Myocyte (in vitro differentiated cells): Measurements from ENCODE around the gene MLIP. TPM values are rescaled to one million over a fixed set of nuclear protein-coding genes. Genes with fewer than 3 reads are reported as not detected.
A peak's percentile ranks its signal among the peaks of the same experiment; 100 is the strongest.
"Not testable (repeated sequence)": the region's sequence is repeated elsewhere in the genome, so short reads cannot be mapped to it uniquely, and the experiment has no call there.

ENCODE experiments used
- DNase-seq: peaks from one replicate; pipeline ENCODE4 v3.0.0-alpha.2; 2012; ENCODE audit warnings: low read depth
- total RNA-seq: library from RNA; depleted of rRNA; stranded (reverse); fragments of >200 nt; gene quantifications from 2 replicates; pipeline ENCODE4 v1.2.3, GENCODE V29; 2014

Gene MLIP
- total RNA-seq, 1 donor from 2014 or later: 18.3 TPM

DNA sequence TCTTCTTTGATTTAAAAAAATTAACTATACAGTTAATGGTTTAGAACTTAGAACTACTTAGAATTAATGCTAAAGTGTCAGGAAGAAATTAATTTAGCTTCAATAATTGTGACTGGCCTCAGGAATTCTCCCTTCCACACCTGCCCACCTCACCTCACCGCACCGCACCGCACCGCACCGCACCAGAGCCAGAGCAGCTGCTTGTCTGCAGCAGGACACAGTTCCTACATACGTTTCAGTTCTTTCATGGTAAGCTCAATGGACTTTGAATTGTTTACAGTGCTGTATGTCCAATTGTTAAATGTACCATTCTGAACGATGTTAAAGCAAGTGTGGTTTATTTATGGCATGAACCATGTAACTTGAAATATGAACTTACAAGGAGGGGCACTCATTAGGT is 98.7 kb downstream of the MLIP start:
- DNase-seq: not testable (repeated sequence)

- DNase-seq: no peak
Observed at GRCh38 chr6:54214286-54214685, 103.0 kb downstream of the MLIP start.

DNA sequence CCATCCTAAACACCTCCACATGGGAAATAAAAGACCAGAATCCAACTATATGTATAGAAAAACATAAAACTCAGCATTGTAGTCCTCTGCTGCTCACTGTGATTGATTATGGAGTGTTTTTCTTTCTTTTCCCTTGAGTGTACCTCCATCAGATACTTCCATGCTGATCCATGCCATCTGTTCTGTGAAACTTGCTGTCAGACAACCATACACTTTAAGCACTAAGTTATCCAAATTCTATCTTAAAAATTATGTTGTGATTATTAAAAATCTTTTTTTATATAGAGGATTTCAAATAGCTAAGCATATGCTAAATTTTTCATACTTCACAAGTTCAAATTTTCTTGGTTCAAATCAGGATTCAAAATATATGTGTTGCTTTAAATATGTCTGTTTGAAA is 105.1 kb downstream of the MLIP start:
- DNase-seq: no peak

DNA sequence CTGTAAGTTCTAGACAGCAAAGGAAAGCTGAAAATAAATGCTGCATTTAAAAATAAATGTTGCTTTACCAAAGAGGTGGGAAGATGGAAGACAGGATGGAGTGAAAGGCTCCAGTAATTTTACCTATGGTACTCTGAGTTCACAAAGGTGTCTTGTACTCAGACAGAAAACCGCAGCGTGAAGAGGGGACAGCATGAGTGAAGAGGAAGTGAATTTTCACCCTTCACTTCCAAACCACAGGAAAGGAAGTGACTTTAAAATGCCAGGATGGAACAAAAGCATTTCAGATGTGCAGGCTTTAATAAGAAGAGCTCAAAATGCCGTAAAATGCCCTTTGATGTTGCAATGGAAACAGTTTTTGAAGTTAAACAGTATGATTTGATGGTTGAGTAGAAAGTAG is 105.8 kb downstream of the MLIP start:
- DNase-seq: no peak

GRCh38 chr6:54222217-54222616 is 111.0 kb downstream of the MLIP start:
- DNase-seq: no peak

DNA sequence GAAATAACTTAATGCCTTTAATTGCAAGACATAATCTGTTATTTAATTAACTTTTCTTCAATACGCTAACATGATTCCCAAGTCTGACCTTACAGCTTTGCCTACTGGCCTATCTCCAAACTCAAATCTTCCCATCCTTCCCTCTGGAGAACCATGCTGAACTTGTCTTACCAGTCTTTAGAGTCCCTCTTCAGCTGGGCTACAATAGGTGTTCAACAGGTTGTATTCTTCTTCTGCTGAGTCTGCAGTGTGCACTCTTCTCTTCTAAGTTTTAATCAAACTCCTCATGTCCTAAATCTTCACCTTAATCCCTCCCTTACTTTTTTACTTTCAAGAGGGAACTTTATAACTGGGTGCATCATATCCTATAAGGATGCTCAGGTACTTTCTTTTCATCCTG is 121.5 kb downstream of the MLIP start:
- DNase-seq: no peak

DNA sequence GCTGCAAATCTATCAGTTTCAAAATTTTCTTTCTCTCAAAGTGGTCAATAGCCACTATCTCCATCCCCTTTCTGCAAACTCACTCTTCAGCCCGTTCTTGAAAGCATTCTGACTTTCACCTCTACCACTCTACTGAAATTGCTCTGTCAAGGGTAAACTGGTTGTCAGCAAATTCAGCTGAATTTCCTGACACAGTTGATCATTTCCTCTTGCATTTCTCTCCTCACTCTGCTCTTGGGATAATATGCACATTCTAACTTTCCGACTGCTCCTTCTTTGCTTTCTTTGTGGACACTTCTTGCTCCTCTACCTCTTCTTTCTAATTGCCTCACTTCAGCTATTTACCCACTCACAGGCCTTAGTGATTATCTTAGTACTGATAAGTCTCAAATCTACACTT is 123.3 kb downstream of the MLIP start:
- no peak for DNase-seq

DNA sequence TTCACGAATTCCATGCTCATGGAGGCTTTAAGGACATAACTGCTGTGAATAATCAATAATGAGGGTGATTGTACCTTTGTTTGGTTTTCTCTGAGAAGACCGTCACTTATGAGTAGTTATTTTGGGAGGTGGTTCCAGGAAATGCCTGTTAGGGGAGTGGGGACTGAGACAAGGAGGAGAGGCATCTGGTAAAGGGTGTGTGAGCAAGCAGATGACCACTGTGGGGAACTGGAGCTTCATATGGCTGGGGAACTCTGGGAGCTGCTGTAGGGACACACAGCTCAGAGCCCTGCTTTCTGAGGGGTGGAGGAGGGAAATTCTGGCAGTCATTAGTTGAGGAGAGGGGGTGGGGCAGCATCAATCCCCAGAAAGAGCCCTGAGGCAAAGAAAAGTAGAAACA is 125.7 kb downstream of the MLIP start:
- peak; percentile 65 for DNase-seq

GRCh38 chr6:54238396-54238795 is 127.2 kb downstream of the MLIP start:
- DNase-seq: peak; percentile 67

DNA sequence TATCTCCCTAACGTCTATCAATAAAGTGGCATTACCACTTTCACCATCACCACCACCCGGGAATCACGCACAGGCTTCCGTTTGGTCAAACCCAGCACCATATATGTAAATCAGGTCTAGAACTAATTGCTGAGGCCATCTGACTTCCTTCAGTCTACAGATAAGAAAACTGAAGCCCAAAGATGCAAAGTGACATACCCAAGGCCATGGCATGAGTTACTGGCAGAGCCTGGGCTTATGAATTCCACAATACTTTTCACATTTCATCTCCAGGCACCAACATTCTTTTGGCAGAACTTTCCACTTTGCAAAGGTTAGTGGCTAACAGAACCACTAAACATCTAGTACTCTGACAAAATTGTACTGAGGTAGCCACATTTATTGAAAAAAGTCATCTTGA is 132.5 kb downstream of the MLIP start:
- no peak for DNase-seq

- DNase-seq: peak; percentile 41
Observed at GRCh38 chr6:54244430-54244829, 133.2 kb downstream of the MLIP start.

GRCh38 chr6:54245265-54245664 is 134.0 kb downstream of the MLIP start:
- DNase-seq: no peak

DNA sequence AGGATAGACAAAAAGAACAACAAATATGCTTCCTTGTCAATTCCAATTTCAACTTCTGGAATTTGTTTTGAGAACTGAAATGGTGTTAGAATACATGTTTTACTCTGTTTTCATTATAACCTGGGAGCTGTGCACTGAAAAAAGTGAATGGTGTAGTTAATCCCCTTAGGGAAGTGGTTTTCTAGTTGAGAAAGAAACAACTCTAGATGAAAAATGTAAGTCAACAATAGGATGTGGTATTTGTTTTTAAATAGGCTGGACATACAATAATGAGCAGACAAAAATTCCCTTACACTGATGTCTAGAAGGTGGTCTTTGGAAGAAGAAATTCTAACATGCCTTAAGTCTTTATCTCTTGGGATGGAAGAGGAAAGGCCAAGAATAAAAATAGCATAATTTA is 137.1 kb downstream of the MLIP start:
- no peak for DNase-seq

- DNase-seq: no peak
Observed at GRCh38 chr6:54248994-54249393, 137.8 kb downstream of the MLIP start.

DNA sequence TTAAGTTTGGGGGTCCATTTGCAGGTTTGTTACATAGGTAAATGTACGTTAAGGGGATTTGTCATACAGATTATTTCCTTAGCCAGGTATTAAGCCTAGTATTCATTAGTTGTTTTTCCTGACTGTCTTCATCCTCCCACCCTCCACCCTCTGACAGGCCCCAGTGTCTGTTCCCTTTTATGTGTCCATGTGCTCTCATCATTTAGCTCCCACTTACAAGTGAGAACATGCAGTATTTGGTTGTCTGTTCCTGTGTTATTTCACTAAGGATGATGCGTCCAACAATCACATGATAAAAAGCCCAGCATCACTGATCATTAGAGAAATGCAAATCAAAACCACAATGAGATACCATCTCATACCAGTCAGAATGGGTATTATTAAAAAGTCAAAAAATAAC is 138.6 kb downstream of the MLIP start:
- not testable (repeated sequence) for DNase-seq

- DNase-seq: no peak
Observed at GRCh38 chr6:54252496-54252895, 141.3 kb downstream of the MLIP start.

DNA sequence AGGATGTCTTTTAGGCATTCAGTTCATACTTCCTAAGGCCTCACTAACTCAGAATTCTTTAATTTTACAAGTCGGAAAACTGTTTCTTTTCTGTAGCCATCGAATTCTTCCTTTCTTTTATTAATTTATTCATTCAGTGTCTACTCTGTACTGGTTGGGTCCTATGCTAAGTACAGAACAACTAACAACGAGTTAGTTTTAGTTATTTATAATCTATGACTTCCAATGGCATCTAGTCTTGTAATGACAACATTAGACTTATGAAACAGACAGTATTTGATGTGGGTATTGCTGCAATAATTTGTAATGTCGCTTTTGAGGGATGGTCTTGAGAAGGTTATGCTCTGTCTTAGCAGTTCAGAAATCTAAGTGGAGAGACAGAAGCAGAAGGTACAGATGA is 141.7 kb downstream of the MLIP start:
- no peak for DNase-seq

DNA sequence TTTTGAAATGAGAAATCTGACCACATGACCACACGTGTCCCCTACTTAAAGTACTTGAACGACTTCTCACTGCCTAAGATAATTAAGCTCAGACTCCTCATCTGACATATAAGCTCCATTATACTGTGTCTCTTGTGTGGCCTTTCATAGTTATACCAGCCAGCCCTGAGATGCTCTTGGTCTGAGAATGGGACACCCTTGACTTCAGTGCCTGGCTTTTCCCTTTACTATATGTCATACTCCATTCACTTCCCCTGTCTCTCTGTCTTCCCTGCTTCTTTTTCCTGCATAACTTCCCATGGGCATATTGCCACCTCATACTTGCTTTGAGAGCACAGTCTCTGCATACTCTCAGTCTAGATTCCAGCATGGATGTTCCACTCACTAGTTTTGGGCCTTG is 143.6 kb downstream of the MLIP start:
- DNase-seq: no peak

DNA sequence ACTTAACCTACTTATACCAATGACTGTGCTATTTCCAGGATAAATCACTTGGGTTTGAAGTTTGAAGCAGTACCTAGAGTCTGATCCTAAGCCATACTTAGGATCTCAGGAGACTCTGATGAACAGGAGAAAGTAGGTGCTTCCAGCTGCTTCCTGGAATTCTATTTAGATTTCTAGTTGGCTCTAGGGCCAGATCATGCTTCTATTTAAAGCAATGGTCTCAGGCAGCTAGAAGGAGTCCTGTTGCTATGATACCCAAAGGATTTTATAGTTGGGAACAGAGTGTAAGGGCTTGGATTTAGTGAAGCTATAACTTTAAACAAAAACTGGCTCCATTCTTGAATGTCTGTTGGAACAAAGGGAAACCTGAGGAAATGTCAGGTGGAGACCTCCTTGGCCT is 144.6 kb downstream of the MLIP start:
- peak; percentile 80 for DNase-seq

- no peak for DNase-seq
Observed at GRCh38 chr6:54260025-54260424, 148.8 kb downstream of the MLIP start.

DNA sequence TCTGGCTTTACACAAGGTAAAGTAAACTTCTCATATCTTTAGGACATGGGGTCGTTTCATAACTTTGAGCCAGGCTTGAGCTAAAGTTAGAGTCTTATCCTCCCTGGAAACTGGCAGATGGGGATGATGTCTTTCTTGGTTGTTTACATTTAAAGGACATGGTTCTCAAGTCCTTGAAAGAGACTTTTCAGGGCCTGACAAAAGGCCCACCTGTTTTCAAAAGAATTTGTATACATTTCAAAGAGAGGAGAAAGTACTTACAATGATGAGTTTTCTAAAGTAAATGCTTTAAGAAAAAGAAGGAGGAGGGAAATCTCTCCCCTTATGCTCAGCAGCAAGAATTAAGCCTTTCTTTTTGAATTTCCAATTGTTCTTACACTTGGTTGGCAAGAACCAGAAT is 151.3 kb downstream of the MLIP start:
- no peak for DNase-seq

DNA sequence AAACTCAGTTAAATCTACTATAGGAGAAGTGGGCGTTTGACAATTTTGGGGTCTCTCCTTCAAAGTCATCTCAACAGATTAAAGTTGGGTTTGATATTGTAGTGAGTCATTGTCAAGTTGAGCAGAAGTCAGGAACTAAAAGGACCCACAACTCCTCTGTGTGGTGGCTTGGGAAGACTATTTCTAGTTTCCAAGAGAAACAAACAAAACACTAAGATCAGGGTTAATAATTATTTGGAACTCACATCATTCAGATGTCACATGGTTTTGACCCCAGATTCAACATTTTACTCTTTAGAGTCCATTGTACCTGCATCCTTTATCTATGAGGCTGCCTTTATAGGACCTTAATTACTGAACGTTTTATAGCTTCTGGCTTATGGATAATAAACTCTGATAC is 151.7 kb downstream of the MLIP start:
- DNase-seq: no peak

DNA sequence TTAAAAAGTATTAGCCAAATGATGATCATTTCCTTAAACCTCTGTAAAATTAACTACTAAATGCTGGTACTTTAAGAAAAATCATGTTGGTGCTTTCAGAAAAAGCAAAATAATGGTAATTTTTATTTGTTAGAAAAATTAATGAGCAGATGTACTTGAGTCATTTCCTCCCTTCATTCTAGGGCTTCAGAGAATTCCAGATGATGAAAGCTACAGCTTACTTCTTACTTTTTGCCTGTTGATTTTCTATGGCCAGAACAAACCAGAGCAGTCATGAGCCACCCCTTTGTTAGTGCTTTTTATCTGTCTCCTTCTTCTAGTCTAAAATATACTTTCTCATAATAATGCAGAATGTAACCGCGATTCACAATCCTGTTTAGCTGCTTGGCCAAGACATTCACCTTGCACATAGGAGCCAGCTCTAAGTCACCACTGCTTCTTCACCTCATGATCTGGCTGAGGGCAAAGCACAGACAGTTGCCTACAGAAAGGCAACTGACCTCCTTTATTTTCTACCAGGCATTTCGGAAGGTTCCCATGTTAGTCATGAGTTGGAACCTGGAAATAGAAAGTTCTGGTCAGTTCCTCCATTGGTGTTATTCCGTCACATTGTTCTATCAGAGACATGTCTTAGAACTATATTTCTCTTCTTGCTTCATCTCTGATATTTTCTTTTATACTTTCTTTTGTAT is 153.5 kb downstream of the MLIP start:
- DNase-seq: no peak

- no peak for DNase-seq
Observed at GRCh38 chr6:54266400-54266923, 155.2 kb downstream of the MLIP start.
